Kidney glomerular epithelial cell (primary cell): ENCODE data around the gene AQP12A.
"Not testable (repeated sequence)": the region's sequence is repeated elsewhere in the genome, so short reads cannot be mapped to it uniquely, and the experiment has no call there.

Experiments used
- DNase-seq: peaks from one replicate; lab custom pipeline; 2025; lab: John Stamatoyannopoulos, UW

The AQP12A gene

GRCh38 chr2:240691631-240692420, at the start of gene AQP12A:
AQP12A (plus strand) TSS chr2:240691866; CDS start chr2:240691914, 48 bp downstream.
- DNase-seq, result not testable (repeated sequence)

GRCh38 chr2:240642061-240642805, 49.4 kb upstream of the AQP12A start:
- DNase-seq, result no peak

- DNase-seq, result no peak
Measured at GRCh38 chr2:240642806-240643092, 48.9 kb upstream of the AQP12A start.

GRCh38 chr2:240643093-240643810, 48.4 kb upstream of the AQP12A start:
- DNase-seq, result no peak

GRCh38 chr2:240643811-240644150, 47.9 kb upstream of the AQP12A start:
- no peak for DNase-seq

GRCh38 chr2:240644171-240644651, 47.5 kb upstream of the AQP12A start:
- no peak for DNase-seq

GRCh38 chr2:240644859-240645301, 46.8 kb upstream of the AQP12A start:
- no peak for DNase-seq

- DNase-seq, result no peak
Measured at GRCh38 chr2:240645346-240645745, 46.3 kb upstream of the AQP12A start.

GRCh38 chr2:240645801-240646175, 45.9 kb upstream of the AQP12A start:
- DNase-seq, result no peak

GRCh38 chr2:240646176-240646899, 45.3 kb upstream of the AQP12A start:
- DNase-seq, result no peak

GRCh38 chr2:240646900-240647502, 44.7 kb upstream of the AQP12A start:
- DNase-seq, result no peak

- DNase-seq, result no peak
Measured at GRCh38 chr2:240647503-240648154, 44.0 kb upstream of the AQP12A start.

- DNase-seq, result no peak
Measured at GRCh38 chr2:240648155-240648649, 43.5 kb upstream of the AQP12A start.

GRCh38 chr2:240648650-240649275, 42.9 kb upstream of the AQP12A start:
- no peak for DNase-seq

GRCh38 chr2:240649331-240649730, 42.3 kb upstream of the AQP12A start:
- no peak for DNase-seq

- no peak for DNase-seq
Measured at GRCh38 chr2:240650254-240650965, 41.3 kb upstream of the AQP12A start.

GRCh38 chr2:240651185-240651584, 40.5 kb upstream of the AQP12A start:
- no peak for DNase-seq

GRCh38 chr2:240655931-240656886, 35.5 kb upstream of the AQP12A start:
- DNase-seq, result no peak

- not testable (repeated sequence) for DNase-seq
Measured at GRCh38 chr2:240659883-240660282, 31.8 kb upstream of the AQP12A start.
